HG02798 (cell line): ENCODE results near the gene MC5R.
"Not testable (repeated sequence)": the region's sequence is repeated elsewhere in the genome, so short reads cannot be mapped to it uniquely, and the experiment has no call there.

Experiments
- ATAC-seq: cut with Tn5 transposase; IDR thresholded peaks from one replicate; pipeline ENCODE4 v1.9.1; 2021; ENCODE audit warnings: mild to moderate bottlenecking; ENCODE audit not compliant: unreplicated experiment, poor library complexity

The MC5R gene

GRCh38 chr18:13835202-13835601 lies 11.3 kb downstream of the MC5R start:
- ATAC-seq, result no peak

- no peak for ATAC-seq
Measured at GRCh38 chr18:13836559-13836958, 12.6 kb downstream of the MC5R start.

DNA sequence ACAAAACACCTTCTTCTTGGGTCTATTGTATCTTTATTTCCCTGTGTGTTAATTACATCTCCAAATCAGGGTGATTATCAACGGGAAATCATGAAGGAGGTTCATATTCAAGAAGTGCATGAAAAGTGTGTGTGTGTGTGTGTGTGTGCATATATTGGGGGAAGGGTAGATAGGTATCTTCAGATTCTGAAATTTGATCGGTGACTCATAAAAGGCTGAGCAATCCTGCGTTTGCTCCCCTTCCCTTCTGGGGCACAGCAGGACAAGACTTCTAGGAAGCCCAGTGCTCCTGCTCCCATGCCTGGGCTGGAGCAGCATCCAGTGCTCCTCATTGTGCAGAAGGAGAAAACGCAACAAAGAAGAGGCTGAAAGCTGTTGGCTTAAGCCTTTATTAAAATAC lies 25.8 kb downstream of the MC5R start:
- ATAC-seq, result no peak

- ATAC-seq, result not testable (repeated sequence)
Measured at GRCh38 chr18:13862898-13863297, 38.9 kb downstream of the MC5R start.

DNA sequence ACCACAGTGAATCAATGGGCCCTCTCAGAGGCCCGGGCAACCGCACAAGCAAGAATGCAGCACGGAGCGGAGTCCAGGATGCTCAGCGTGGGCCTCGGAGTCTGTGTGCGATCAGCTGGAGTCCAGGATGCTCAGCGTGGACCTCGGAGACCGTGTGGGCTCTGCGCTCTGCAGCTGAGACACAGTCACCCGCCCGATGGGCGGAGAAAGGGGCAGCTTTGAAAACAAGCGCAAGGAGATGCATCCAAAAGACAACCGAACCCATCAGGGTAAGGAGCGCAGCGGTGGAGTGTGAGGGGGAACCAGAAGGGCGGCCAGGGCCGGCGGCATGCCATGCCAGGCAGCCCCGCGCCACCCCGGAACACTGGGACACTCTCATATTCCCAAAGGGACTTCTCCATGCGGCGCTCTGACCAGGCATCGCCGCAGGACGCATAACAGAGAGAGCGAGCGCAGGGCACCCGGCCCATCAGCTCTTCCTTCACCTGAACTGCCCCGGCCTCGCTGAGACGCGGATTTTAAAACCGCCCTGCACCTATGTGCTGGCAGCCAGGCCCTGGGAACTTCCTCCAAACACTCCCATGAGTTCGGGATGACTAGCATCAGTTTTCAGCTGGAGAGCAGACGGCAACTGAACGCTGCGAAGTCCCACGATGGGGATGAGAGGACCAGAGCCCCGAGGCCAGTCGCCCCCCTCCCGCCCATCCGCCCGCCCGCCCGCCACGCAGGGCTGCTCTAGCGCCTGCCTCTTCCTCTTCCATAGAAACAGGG lies 44.7 kb downstream of the MC5R start:
- ATAC-seq, result no peak

DNA sequence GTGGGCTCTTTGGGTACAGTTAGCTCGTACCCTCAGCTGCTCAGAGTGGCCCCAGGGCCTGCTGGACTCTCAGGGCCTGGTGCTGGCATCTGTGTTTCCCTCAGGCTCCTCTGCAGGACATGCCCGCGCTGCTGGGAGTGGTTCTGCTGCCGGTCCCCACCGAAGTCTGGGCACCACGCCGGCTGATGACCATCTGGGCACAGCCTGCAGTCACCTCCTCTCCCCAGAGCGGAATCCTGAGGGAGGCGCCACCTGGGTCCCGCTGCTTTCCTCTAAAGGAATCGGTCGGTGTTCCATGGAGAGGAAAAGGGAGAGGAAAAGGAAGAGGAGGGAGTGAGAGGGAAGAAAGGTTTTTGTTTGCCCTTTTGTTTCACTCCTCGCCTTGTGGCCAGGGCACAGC lies 47.8 kb downstream of the MC5R start:
- no peak for ATAC-seq

DNA sequence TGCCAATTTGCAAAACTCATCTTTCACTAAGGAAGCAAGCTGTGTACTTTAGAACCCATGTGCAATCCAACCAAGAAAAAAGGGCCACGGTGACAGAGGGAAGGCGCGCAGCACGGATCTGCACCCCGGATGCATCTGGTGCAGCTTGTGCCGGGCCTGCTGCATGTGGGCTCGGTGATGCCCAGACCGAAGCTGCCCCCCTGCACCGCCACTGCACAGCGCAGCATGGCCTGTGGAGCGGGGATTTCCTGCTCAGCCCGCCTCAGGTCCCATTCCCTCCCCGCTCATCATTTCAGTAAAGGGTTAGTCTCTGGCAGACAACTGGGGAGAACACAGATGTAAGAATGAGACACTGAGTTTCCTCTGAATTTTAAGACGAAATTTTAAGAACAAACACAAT lies 48.4 kb downstream of the MC5R start:
- ATAC-seq, result no peak

DNA sequence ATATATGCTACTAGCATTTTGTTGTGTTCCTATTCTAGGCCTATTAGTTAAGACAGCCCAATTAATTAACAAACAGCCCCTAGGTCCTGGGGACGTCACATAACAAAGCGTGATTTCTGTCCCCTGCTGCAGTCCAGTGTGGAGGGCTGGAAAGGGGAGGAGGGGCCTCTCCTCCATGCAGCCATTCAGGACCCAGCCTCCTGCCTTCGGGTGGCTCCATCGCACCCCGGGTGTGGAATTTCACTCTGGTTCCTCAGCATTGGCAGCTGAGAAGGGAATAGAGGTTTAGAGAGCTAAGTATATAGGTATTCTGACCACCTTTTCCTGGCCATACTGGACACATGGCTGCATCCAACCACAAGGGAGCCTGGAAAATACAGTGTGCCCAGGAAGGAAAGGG lies 49.0 kb downstream of the MC5R start:
- ATAC-seq, result no peak

DNA sequence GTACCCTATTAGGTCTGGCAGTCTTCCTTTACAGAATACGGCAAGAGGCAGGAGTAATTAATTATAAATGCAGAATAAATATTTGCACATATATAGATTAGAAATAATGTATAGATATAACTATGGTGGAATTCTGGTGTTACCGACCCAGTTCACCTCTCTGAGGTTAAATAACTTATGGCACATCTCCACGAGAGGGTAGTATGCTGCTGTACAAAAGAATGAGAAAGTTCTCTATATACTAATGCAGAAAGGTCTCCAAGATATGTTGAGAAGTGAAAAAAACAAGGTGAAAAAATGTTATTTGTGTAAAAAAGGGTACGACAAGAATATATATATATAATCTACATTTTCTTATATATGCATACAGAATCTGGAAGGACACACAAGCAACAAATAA lies 50.6 kb downstream of the MC5R start:
- ATAC-seq, result no peak
